K562 (cell line): ENCODE results near the gene DDAH1. TPM values are rescaled to one million over a fixed set of nuclear protein-coding genes. Genes with fewer than 3 reads are reported as not detected.

Experiments used
- ATAC-seq: fragments of 200-7000 bp; cut with Tn5 transposase; 3 replicates; pipeline ENCODE4 v1.9.1; 2020; ENCODE audit warnings: moderate library complexity
- BruUV-seq: library from RNA; stranded (reverse); fragments of 400-500 nt; replicated peaks from 2 replicates; lab custom pipeline; 2021; lab: Mats Ljungman, UMichigan
- CTCF ChIA-PET: fragments of 300-600 bp; formaldehyde crosslinking; extraction: SDS; loops from one replicate; lab custom pipeline; 2021; ENCODE audit warnings: low intra/inter-chr PET ratio; lab: Yijun Ruan, JAX
- POLR2A ChIA-PET: fragments of 300-600, 350-650 bp; sonication (Branson Sonifier 250); formaldehyde crosslinking; extraction: SDS; loops from one replicate; lab custom pipeline; 2021; ENCODE audit warnings: antibody characterized with exemption, inconsistent platforms; lab: Yijun Ruan, JAX
- DNase-seq, 4 experiments: peaks; one replicate each; pipeline versions ENCODE4 v3.0.0 to v3.0.0-alpha.2; 2011 to 2018; ENCODE audit warnings: low spot score in 3 of 4, mixed read lengths in 3 of 4; ENCODE audit errors: extremely low read depth in 1 of 4
- FAIRE-seq: peaks from 2 replicates; lab custom pipeline; 2011; peaks lifted over from hg19 to GRCh38; lab: Jason Lieb, UNC
- H2AFZ ChIP-seq: 2 replicates; pipeline ENCODE4 v1.6.0; 2011; ENCODE audit warnings: low read depth, low read length, control low read depth, inconsistent platforms
- H3K27ac ChIP-seq: fragments of 200-600 bp; 3 replicates; pipeline ENCODE4 v1.8.0; 2011; ENCODE audit warnings: low read depth, mild to moderate bottlenecking, control low read depth, inconsistent platforms, low read length, moderate library complexity, mixed read lengths; ENCODE audit errors: extremely low read depth
- H3K27me3 ChIP-seq, 2 experiments: fragments of 300-600 bp in 1 of 2; 2 replicates in 1 of 2; 3 replicates in 1 of 2; pipeline versions ENCODE4 v1.6.0 to v1.8.0; 2011; ENCODE audit warnings: inconsistent platforms in 2 of 2, low read length in 2 of 2, mild to moderate bottlenecking in 1 of 2, mixed read lengths in 1 of 2, moderate library complexity in 1 of 2; ENCODE audit not compliant: control insufficient read depth in 2 of 2, insufficient read depth in 2 of 2
- H3K36me3 ChIP-seq: fragments of 300-600 bp; 3 replicates; pipeline ENCODE4 v1.8.0; 2011; ENCODE audit warnings: mild to moderate bottlenecking, low read length, inconsistent platforms; ENCODE audit not compliant: control insufficient read depth, insufficient read depth
- H3K4me1 ChIP-seq, 2 experiments: fragments of 200-600 bp in 1 of 2; replicated peaks in 1 of 2; 2 replicates in 1 of 2; 3 replicates in 1 of 2; pipeline versions ENCODE4 v1.5.1 to v1.8.0; 2011; ENCODE audit warnings: inconsistent platforms in 2 of 2, low read length in 2 of 2, mild to moderate bottlenecking in 1 of 2, mixed read lengths in 1 of 2, moderate library complexity in 1 of 2; ENCODE audit not compliant: control insufficient read depth in 2 of 2, insufficient read depth in 2 of 2
- H3K4me2 ChIP-seq: 2 replicates; pipeline ENCODE4 v1.6.1; 2011; ENCODE audit warnings: low read length, control low read depth, inconsistent platforms, mixed read lengths; ENCODE audit not compliant: insufficient read depth
- H3K4me3 ChIP-seq: fragments of 200-600 bp; sonication (generic), shearing (Covaris generic); 2 replicates; pipeline ENCODE4 v1.5.1; 2016; ENCODE audit warnings: control low read depth, inconsistent platforms
- H3K79me2 ChIP-seq: fragments of 200-600 bp; 3 replicates; pipeline ENCODE4 v1.8.0; 2011; ENCODE audit warnings: low read length, inconsistent platforms; ENCODE audit not compliant: control insufficient read depth, insufficient read depth
- H3K9ac ChIP-seq, 2 experiments: 2 replicates each; pipeline versions ENCODE4 v1.6.0 to v1.6.1; 2011; ENCODE audit warnings: low read depth in 2 of 2, low read length in 2 of 2, control low read depth in 1 of 2, inconsistent platforms in 1 of 2, mild to moderate bottlenecking in 1 of 2, mixed read lengths in 1 of 2; ENCODE audit not compliant: insufficient read depth in 1 of 2
- H3K9me1 ChIP-seq: one replicate; pipeline ENCODE4 v1.6.0; 2011; ENCODE audit warnings: inconsistent platforms, mild to moderate bottlenecking, low read length, moderate library complexity; ENCODE audit not compliant: control insufficient read depth, insufficient read depth
- H3K9me3 ChIP-seq: replicated peaks from 2 replicates; pipeline ENCODE4 v1.5.1; 2011; ENCODE audit warnings: low read depth, low read length, inconsistent platforms; ENCODE audit not compliant: control insufficient read depth, insufficient read depth
- H4K20me1 ChIP-seq: replicated peaks from 2 replicates; pipeline ENCODE4 v1.6.1; 2011; ENCODE audit warnings: low read length, inconsistent platforms, mixed read lengths; ENCODE audit not compliant: control insufficient read depth, insufficient read depth
- ARID2 ChIP-seq: fragments of 450-650 bp; IDR thresholded peaks from 2 replicates; pipeline ENCODE4 v1.6.1; 2017; ENCODE audit warnings: antibody characterized with exemption, mild to moderate bottlenecking
- CBX8 ChIP-seq: fragments of 200-600 bp; sonication (generic); IDR thresholded peaks from 2 replicates; pipeline ENCODE4 v1.6.1; 2012; ENCODE audit warnings: borderline replicate concordance, mixed run types, low read depth, mild to moderate bottlenecking, moderate library complexity, mixed read lengths, low read length, control low read depth, inconsistent platforms; ENCODE audit not compliant: poor library complexity, severe bottlenecking; ENCODE audit errors: extremely low read depth
- E2F6 ChIP-seq, 2 experiments: IDR thresholded peaks; 2 replicates each; pipeline ENCODE4 v1.6.1; 2011; ENCODE audit warnings: borderline replicate concordance in 1 of 2, control low read depth in 1 of 2, low read depth in 1 of 2, low read length in 1 of 2, mild to moderate bottlenecking in 1 of 2, mixed read lengths in 1 of 2, moderate library complexity in 1 of 2; ENCODE audit not compliant: insufficient read depth in 1 of 2, insufficient read length in 1 of 2, poor library complexity in 1 of 2, severe bottlenecking in 1 of 2; ENCODE audit errors: extremely low read depth in 1 of 2
- HCFC1 ChIP-seq: IDR thresholded peaks from 2 replicates; pipeline ENCODE4 v1.6.1; 2012; ENCODE audit warnings: low read depth, low read length, improper control_type of control experiment
- MEF2A ChIP-seq: IDR thresholded peaks from 2 replicates; pipeline ENCODE4 v1.6.1; 2011; ENCODE audit warnings: low read depth, mild to moderate bottlenecking, low read length, moderate library complexity; ENCODE audit not compliant: control insufficient read depth
- POU5F1 ChIP-seq: fragments of 150-350 bp; IDR thresholded peaks from 2 replicates; pipeline ENCODE4 v1.6.1; 2014; ENCODE audit warnings: borderline replicate concordance, low read length, low read depth, mild to moderate bottlenecking; ENCODE audit not compliant: partially characterized antibody
- RHOXF2B ChIP-seq: fragments of 250-450 bp; sonication (Bioruptor Pico); conservative IDR thresholded peaks from 2 replicates; pipeline ENCODE4 v1.5.1; 2021
- SMAD3 ChIP-seq: fragments of 450-650 bp; formaldehyde crosslinking; conservative IDR thresholded peaks from 2 replicates; pipeline ENCODE4 v1.4.0; 2020; ENCODE audit warnings: mild to moderate bottlenecking
- SNIP1 ChIP-seq: fragments of 450-650 bp; IDR thresholded peaks from 2 replicates; pipeline ENCODE4 v1.7.1; 2017; ENCODE audit warnings: low read depth, mild to moderate bottlenecking
- TAL1 ChIP-seq: fragments of 450-650 bp; IDR thresholded peaks from 2 replicates; pipeline ENCODE4 v1.6.1; 2016; ENCODE audit warnings: mild to moderate bottlenecking
- TBL1XR1 ChIP-seq, 2 experiments: IDR thresholded peaks; 2 replicates each; pipeline ENCODE4 v1.6.1; 2012; ENCODE audit warnings: improper control_type of control experiment in 2 of 2, low read length in 2 of 2, mild to moderate bottlenecking in 1 of 2
- ZEB2 ChIP-seq: fragments of 450-650 bp; IDR thresholded peaks from 2 replicates; pipeline ENCODE4 v1.6.1; 2016
- ZNF668 ChIP-seq: fragments of 250-450 bp; sonication (Bioruptor Pico); IDR thresholded peaks from 2 replicates; pipeline ENCODE4 v1.8.0; 2022; ENCODE audit warnings: mild to moderate bottlenecking, inconsistent platforms
- WGBS: fragments of 100-300 bp; shearing (Covaris generic); methylation state at CpG from one replicate; pipeline ENCODE4 v1.1.6; 2016; ENCODE audit warnings: low coverage, mixed read lengths; ENCODE audit not compliant: insufficient coverage; ENCODE audit errors: missing lambda C conversion rate; 5-methylcytosine and 5-hydroxymethylcytosine counted together
- in situ Hi-C: fragments of 300-500 bp; cut with MboI; formaldehyde crosslinking; loops from 4 replicates; pipeline ENCODE4 v1.15.0; 2018; ENCODE audit warnings: inconsistent platforms, mixed read lengths
- intact Hi-C: fragments of 100-400 bp; cut with micrococcal nuclease; formaldehyde crosslinking; loops from 2 replicates; pipeline ENCODE4 v1.14.2; 2022
- polyA plus RNA-seq, 8 experiments: library from polyadenylated mRNA; depleted of rRNA in 4 of 8; stranded (reverse) in 5 of 8; unstranded in 3 of 8; fragments of >200 nt; fragmentation: Nextera tagmentation in 2 of 8; fragmentation: Illumina TruSeq in 1 of 8; extraction: Ambion mirVana in 2 of 8; extraction: Trizol in 1 of 8; gene quantifications; 2 replicates each; pipeline versions ENCODE4 v1.2.1 to v1.2.3, GENCODE V29; 2011 to 2014; ENCODE audit warnings: inconsistent platforms in 1 of 8, missing spikeins in 1 of 8
- total RNA-seq, 7 experiments: library from RNA; depleted of rRNA in 6 of 7; stranded (reverse); fragments of >200 nt in 6 of 7; fragmentation: Illumina TruSeq in 2 of 7; extraction: Trizol in 2 of 7; gene quantifications; 2 replicates each; pipeline versions ENCODE4 v1.2.1 to v1.2.3, GENCODE V29; 2011 to 2021; ENCODE audit warnings: low replicate concordance in 1 of 7
- TF ChIP-seq, protein P1 (sequence below): sonication (generic); formaldehyde crosslinking; IDR thresholded peaks from 2 replicates; pipeline ENCODE4 v1.8.0; 2023; ENCODE audit warnings: missing genetic modification reagents, mild to moderate bottlenecking, borderline replicate concordance
- TF ChIP-seq, protein P2 (sequence below): sonication (generic); formaldehyde crosslinking; IDR thresholded peaks from 2 replicates; pipeline ENCODE4 v1.8.0; 2022; ENCODE audit warnings: mild to moderate bottlenecking, low read depth, missing genetic modification reagents

DDAH1 gene
- total and polyA plus RNA-seq, 9 of the 15 experiments (the other 6 are each of a cell fraction or from before 2014, with no cell fraction given): 0.04 to 0.24 (median 0.10) TPM

GRCh38 chr1:85330711-85331290, 134.2 kb downstream of the DDAH1 start:
- in situ Hi-C loops (no loop called here), intact Hi-C loops (no loop called here)
- H3K9ac ChIP-seq: no peak overlapping the region
- no peak overlapping the region for H3K27ac ChIP-seq
- H3K36me3 ChIP-seq: no peaks in the 10 kb centered on the region
- H4K20me1 ChIP-seq: no peaks in the 10 kb centered on the region
- DNase-seq: no peak
- H3K27me3 ChIP-seq: no peaks in the 10 kb centered on the region; a peak in 1 of 5 replicates
- H3K9me3 ChIP-seq: no peaks in the 10 kb centered on the region; the same call in 1 of the 2 replicates
- no peaks in the 10 kb centered on the region for H3K79me2 ChIP-seq
- CTCF ChIA-PET: no interaction called here
- no peak overlapping the region for H3K4me3 ChIP-seq
- WGBS: 4% methylated on average over 6 of the region's 6 CpGs
- no peaks in the 10 kb centered on the region for H3K9me1 ChIP-seq
- FAIRE-seq: no peak
- H2AFZ ChIP-seq: no peak overlapping the region
- H3K4me1 ChIP-seq: no peaks in the 10 kb centered on the region
- POLR2A ChIA-PET: no interaction called here
- ATAC-seq: no peak
- no peak overlapping the region for H3K4me2 ChIP-seq
- no TSS peak for BruUV-seq
- TF ChIP-seq HCFC1 (no peak), POU5F1 (no peak), RHOXF2B (no peak), TAL1 (no peak), MEF2A (no peak), CBX8 (no peak), SMAD3 (CRISPR knock-in tag) (no peak), ZEB2 (no peak), SNIP1 (no peak), ZNF668 (CRISPR knock-in tag) (no peak), E2F6 (IDR thresholded peaks at IDR 0.05; ENCODE audit: borderline replicate concordance in 1 of 2, extremely low read depth in 1 of 2, insufficient read depth in 1 of 2, insufficient read length in 1 of 2, low read depth in 1 of 2, low read length in 1 of 2, poor library complexity in 1 of 2, severe bottlenecking in 1 of 2) (no peak), TBL1XR1 (IDR thresholded peaks at IDR 0.05; ENCODE audit: low read length in 2 of 2) (no peak), ARID2 (no peak)
- TF ChIP-seq, protein P1, sequence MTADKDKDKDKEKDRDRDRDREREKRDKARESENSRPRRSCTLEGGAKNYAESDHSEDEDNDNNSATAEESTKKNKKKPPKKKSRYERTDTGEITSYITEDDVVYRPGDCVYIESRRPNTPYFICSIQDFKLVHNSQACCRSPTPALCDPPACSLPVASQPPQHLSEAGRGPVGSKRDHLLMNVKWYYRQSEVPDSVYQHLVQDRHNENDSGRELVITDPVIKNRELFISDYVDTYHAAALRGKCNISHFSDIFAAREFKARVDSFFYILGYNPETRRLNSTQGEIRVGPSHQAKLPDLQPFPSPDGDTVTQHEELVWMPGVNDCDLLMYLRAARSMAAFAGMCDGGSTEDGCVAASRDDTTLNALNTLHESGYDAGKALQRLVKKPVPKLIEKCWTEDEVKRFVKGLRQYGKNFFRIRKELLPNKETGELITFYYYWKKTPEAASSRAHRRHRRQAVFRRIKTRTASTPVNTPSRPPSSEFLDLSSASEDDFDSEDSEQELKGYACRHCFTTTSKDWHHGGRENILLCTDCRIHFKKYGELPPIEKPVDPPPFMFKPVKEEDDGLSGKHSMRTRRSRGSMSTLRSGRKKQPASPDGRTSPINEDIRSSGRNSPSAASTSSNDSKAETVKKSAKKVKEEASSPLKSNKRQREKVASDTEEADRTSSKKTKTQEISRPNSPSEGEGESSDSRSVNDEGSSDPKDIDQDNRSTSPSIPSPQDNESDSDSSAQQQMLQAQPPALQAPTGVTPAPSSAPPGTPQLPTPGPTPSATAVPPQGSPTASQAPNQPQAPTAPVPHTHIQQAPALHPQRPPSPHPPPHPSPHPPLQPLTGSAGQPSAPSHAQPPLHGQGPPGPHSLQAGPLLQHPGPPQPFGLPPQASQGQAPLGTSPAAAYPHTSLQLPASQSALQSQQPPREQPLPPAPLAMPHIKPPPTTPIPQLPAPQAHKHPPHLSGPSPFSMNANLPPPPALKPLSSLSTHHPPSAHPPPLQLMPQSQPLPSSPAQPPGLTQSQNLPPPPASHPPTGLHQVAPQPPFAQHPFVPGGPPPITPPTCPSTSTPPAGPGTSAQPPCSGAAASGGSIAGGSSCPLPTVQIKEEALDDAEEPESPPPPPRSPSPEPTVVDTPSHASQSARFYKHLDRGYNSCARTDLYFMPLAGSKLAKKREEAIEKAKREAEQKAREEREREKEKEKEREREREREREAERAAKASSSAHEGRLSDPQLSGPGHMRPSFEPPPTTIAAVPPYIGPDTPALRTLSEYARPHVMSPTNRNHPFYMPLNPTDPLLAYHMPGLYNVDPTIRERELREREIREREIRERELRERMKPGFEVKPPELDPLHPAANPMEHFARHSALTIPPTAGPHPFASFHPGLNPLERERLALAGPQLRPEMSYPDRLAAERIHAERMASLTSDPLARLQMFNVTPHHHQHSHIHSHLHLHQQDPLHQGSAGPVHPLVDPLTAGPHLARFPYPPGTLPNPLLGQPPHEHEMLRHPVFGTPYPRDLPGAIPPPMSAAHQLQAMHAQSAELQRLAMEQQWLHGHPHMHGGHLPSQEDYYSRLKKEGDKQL (CRISPR knock-in tag): no peak
- TF ChIP-seq, protein P2, sequence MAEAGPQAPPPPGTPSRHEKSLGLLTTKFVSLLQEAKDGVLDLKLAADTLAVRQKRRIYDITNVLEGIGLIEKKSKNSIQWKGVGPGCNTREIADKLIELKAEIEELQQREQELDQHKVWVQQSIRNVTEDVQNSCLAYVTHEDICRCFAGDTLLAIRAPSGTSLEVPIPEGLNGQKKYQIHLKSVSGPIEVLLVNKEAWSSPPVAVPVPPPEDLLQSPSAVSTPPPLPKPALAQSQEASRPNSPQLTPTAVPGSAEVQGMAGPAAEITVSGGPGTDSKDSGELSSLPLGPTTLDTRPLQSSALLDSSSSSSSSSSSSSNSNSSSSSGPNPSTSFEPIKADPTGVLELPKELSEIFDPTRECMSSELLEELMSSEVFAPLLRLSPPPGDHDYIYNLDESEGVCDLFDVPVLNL (CRISPR knock-in tag): no peak
